Measurements from ENCODE around the gene DCC. TPM values are rescaled to one million over a fixed set of nuclear protein-coding genes. Genes with fewer than 3 reads are reported as not detected.

The DCC gene
- total RNA-seq, 2 donors from 2014 or later = 0.18 to 0.34 TPM

- ATAC-seq (no peak), DNase-seq (no peak)
- intact Hi-C loops (cut with DNase I, micrococcal nuclease) = no loop called here
Observed at GRCh38 chr18:52554180-52554579, 214.2 kb downstream of the DCC start.

GRCh38 chr18:52567360-52567759, 227.4 kb downstream of the DCC start:
- no peak for ATAC-seq
- intact Hi-C loops (cut with DNase I, micrococcal nuclease) = no loop called here

GRCh38 chr18:52569492-52569891, 229.5 kb downstream of the DCC start:
- no peak for DNase-seq
- intact Hi-C loops (cut with DNase I, micrococcal nuclease) = no loop called here
- no peak for ATAC-seq

More at GRCh38 chr18:52567360-52567759, 227.4 kb downstream of the DCC start:
- no peak for DNase-seq

- ATAC-seq (no peak), DNase-seq (no peak)
- intact Hi-C loops (cut with DNase I, micrococcal nuclease) = no loop called here
Observed at GRCh38 chr18:52570975-52571374, 231.0 kb downstream of the DCC start.

GRCh38 chr18:52572036-52573000, 232.3 kb downstream of the DCC start:
- no peak for DNase-seq
- intact Hi-C loops (cut with DNase I, micrococcal nuclease) = no loop called here
- ATAC-seq = no peak

GRCh38 chr18:52577795-52578194, 237.8 kb downstream of the DCC start:
- DNase-seq = no peak
- intact Hi-C loops (cut with DNase I, micrococcal nuclease) = no loop called here
- no peak for ATAC-seq

- DNase-seq = no peak
- ATAC-seq = no peak
- intact Hi-C loops (cut with DNase I, micrococcal nuclease) = no loop called here
Observed at GRCh38 chr18:52582061-52582460, 242.1 kb downstream of the DCC start.

- intact Hi-C loops (cut with DNase I, micrococcal nuclease) = no loop called here
- no peak for ATAC-seq
- DNase-seq = no peak
Observed at GRCh38 chr18:52582516-52582915, 242.5 kb downstream of the DCC start.

GRCh38 chr18:52588931-52589330, 248.9 kb downstream of the DCC start:
- intact Hi-C loops (cut with DNase I, micrococcal nuclease) = no loop called here
- DNase-seq = no peak
- ATAC-seq = no peak

- ATAC-seq (no peak), DNase-seq (no peak)
- intact Hi-C loops (cut with DNase I, micrococcal nuclease) = no loop called here
Observed at GRCh38 chr18:52596748-52597435, 256.9 kb downstream of the DCC start.

GRCh38 chr18:52598921-52599320, 258.9 kb downstream of the DCC start:
- DNase-seq = no peak
- ATAC-seq = no peak
- intact Hi-C loops (cut with DNase I, micrococcal nuclease) = no loop called here

GRCh38 chr18:52602820-52603219, 262.8 kb downstream of the DCC start:
- DNase-seq (no peak), ATAC-seq (no peak)
- intact Hi-C loops (cut with DNase I, micrococcal nuclease) = no loop called here

- ATAC-seq (no peak), DNase-seq (no peak)
- intact Hi-C loops (cut with DNase I, micrococcal nuclease) = no loop called here
Observed at GRCh38 chr18:52605345-52605744, 265.3 kb downstream of the DCC start.

- no peak for ATAC-seq
- intact Hi-C loops (cut with DNase I, micrococcal nuclease) = no loop called here
- no peak for DNase-seq
Observed at GRCh38 chr18:52607985-52608384, 268.0 kb downstream of the DCC start.

- DNase-seq (no peak), ATAC-seq (no peak)
- intact Hi-C loops (cut with DNase I, micrococcal nuclease) = no loop called here
Observed at GRCh38 chr18:52610451-52611115, 270.6 kb downstream of the DCC start.

GRCh38 chr18:52612406-52612805, 272.4 kb downstream of the DCC start:
- no peak for DNase-seq
- intact Hi-C loops (cut with DNase I, micrococcal nuclease) = no loop called here
- ATAC-seq = no peak

- no peak for ATAC-seq
- no peak for DNase-seq
- intact Hi-C loops (cut with DNase I, micrococcal nuclease) = no loop called here
Observed at GRCh38 chr18:52615321-52615720, 275.3 kb downstream of the DCC start.

- DNase-seq (no peak), ATAC-seq (no peak)
- intact Hi-C loops (cut with DNase I, micrococcal nuclease) = no loop called here
Observed at GRCh38 chr18:52615943-52616342, 275.9 kb downstream of the DCC start.

- ATAC-seq = no peak
- intact Hi-C loops (cut with DNase I, micrococcal nuclease) = no loop called here
- DNase-seq = no peak
Observed at GRCh38 chr18:52617931-52618330, 277.9 kb downstream of the DCC start.
